Loucy (cell line): ENCODE data around the gene MYO1D.

Experiments used
- H2AFZ ChIP-seq: fragments of 200-600 bp; sonication (generic); 2 replicates; pipeline ENCODE4 v1.6.0; 2016; ENCODE audit warnings: antibody characterized with exemption, mild to moderate bottlenecking, low read length, moderate library complexity
- H3F3A ChIP-seq: fragments of 200-600 bp; 2 replicates; pipeline ENCODE4 v1.6.0; 2016; ENCODE audit warnings: antibody characterized with exemption, low read depth, mild to moderate bottlenecking
- H3K27me3 ChIP-seq: fragments of 200-600 bp; sonication (generic); 2 replicates; pipeline ENCODE4 v1.6.1; 2014; ENCODE audit warnings: low read length, mild to moderate bottlenecking; ENCODE audit not compliant: insufficient read depth, poor library complexity, severe bottlenecking
- H3K36me3 ChIP-seq: fragments of 200-600 bp; sonication (generic); 2 replicates; pipeline ENCODE4 v1.6.1; 2016; ENCODE audit warnings: low read length; ENCODE audit not compliant: insufficient read depth
- H3K4me1 ChIP-seq: fragments of 200-600 bp; sonication (generic); 2 replicates; pipeline ENCODE4 v1.5.1; 2014; ENCODE audit warnings: low read length, mild to moderate bottlenecking; ENCODE audit not compliant: insufficient read depth, poor library complexity, severe bottlenecking
- H3K4me2 ChIP-seq: fragments of 200-600 bp; sonication (generic); 2 replicates; pipeline ENCODE4 v1.6.0; 2014; ENCODE audit warnings: antibody characterized with exemption, low read length, low read depth, mild to moderate bottlenecking; ENCODE audit not compliant: poor library complexity, severe bottlenecking
- H3K4me3 ChIP-seq: fragments of 200-600 bp; sonication (generic); 2 replicates; pipeline ENCODE4 v1.5.1; 2014; ENCODE audit warnings: low read length, mild to moderate bottlenecking, mixed read lengths; ENCODE audit not compliant: poor library complexity, severe bottlenecking
- H3K79me2 ChIP-seq: fragments of 200-600 bp; sonication (generic); 2 replicates; pipeline ENCODE4 v1.6.1; 2014; ENCODE audit warnings: low read length; ENCODE audit not compliant: insufficient read depth
- H3K9ac ChIP-seq: fragments of 200-600 bp; sonication (generic); 2 replicates; pipeline ENCODE4 v1.6.0; 2014; ENCODE audit warnings: mild to moderate bottlenecking, low read depth, low read length, moderate library complexity; ENCODE audit not compliant: poor library complexity, severe bottlenecking
- H3K9me2 ChIP-seq: fragments of 200-600 bp; sonication (generic); replicated peaks from 2 replicates; pipeline ENCODE4 v1.6.1; 2016; ENCODE audit warnings: low read depth, low read length, mixed read lengths
- H3K9me3 ChIP-seq: fragments of 200-600 bp; sonication (generic); 2 replicates; pipeline ENCODE4 v1.6.1; 2014; ENCODE audit warnings: mild to moderate bottlenecking, antibody characterized with exemption, low read length, low read depth; ENCODE audit not compliant: insufficient read depth
- H4K20me1 ChIP-seq: fragments of 200-600 bp; sonication (generic); 2 replicates; pipeline ENCODE4 v1.6.0; 2014; ENCODE audit warnings: antibody characterized with exemption, low read length, mild to moderate bottlenecking; ENCODE audit not compliant: insufficient read depth, poor library complexity, severe bottlenecking
- EZH2phosphoT487 ChIP-seq: fragments of 200-600 bp; IDR thresholded peaks from 2 replicates; pipeline ENCODE4 v1.6.1; 2018; ENCODE audit warnings: antibody characterized with exemption, mild to moderate bottlenecking, moderate library complexity, borderline replicate concordance
- TF ChIP-seq, protein P1 (sequence below): fragments of 200-600 bp; sonication (generic); conservative IDR thresholded peaks from 2 replicates; pipeline ENCODE4 v1.5.1; 2014; ENCODE audit warnings: mild to moderate bottlenecking, antibody characterized with exemption, low read length

Gene MYO1D

DNA sequence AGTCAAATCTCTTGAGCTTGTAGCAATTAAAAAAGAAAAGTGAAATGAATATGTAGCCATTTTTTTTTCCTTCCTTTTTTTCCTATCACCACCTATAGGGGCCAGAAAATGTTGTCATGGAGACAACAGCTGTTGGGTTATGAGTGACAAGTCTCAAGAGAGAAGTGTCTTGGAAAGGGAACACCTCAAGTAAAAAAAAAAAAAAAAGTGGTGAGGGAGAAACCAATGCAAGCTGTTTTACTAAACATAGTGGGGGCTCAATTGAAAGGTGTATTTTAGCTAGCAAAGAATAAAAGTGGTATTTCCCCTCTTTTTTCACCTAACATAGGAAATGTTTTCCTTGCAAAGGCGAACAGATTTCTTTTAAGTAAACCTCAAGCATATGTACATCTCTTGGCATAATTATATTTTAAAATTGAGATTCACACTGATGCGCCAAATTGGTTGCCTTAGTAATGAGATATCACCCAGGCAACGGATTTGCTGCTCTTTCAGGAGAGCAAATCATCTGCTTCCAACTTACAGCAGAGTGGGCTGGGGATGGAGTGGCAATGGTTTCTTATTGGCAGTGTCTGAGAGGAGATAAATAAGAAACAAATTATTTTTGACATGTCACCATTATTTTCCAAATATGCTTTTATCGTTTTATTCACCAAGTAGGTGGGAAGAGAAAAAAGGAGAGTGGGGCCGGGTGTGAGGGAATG is 183.6 kb downstream of the MYO1D start:
- Histone ChIP-seq H3K4me2 (no peak overlapping the region), H3K27me3 (no peaks in the 10 kb centered on the region), H3K9me2 (no peaks in the 10 kb centered on the region), H3K36me3 (no peaks in the 10 kb centered on the region), H3F3A (no peaks in the 10 kb centered on the region), H3K4me1 (no peaks in the 10 kb centered on the region), H3K79me2 (no peaks in the 10 kb centered on the region), H2AFZ (no peak overlapping the region), H4K20me1 (no peaks in the 10 kb centered on the region), H3K4me3 (no peak overlapping the region), H3K9ac (no peak overlapping the region), H3K9me3 (no peaks in the 10 kb centered on the region)
- TF ChIP-seq EZH2phosphoT487: no peak
- TF ChIP-seq, protein P1, sequence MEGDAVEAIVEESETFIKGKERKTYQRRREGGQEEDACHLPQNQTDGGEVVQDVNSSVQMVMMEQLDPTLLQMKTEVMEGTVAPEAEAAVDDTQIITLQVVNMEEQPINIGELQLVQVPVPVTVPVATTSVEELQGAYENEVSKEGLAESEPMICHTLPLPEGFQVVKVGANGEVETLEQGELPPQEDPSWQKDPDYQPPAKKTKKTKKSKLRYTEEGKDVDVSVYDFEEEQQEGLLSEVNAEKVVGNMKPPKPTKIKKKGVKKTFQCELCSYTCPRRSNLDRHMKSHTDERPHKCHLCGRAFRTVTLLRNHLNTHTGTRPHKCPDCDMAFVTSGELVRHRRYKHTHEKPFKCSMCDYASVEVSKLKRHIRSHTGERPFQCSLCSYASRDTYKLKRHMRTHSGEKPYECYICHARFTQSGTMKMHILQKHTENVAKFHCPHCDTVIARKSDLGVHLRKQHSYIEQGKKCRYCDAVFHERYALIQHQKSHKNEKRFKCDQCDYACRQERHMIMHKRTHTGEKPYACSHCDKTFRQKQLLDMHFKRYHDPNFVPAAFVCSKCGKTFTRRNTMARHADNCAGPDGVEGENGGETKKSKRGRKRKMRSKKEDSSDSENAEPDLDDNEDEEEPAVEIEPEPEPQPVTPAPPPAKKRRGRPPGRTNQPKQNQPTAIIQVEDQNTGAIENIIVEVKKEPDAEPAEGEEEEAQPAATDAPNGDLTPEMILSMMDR: no peak

DNA sequence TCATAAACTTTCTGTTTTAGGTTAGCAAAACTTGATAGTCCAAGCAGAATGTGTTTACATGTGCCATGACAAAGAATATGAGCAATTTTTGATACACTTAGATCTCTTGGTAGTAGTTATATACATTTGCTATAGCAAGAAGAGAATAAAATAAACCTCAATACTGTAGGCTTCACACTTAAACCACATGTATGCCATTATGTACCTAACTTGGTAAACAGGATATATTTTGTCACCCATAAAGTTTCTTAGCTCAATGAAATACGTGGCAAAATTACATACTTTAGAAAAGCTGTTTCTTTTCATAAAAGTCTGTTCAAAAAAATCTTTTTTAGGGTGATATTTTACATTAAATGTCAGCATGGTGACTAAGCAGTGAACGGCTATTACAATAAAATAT is 184.7 kb downstream of the MYO1D start:
- Histone ChIP-seq H4K20me1 (no peaks in the 10 kb centered on the region), H3K36me3 (no peaks in the 10 kb centered on the region), H3K4me2 (no peak overlapping the region), H3K9me2 (no peaks in the 10 kb centered on the region), H3K4me1 (no peaks in the 10 kb centered on the region), H3K27me3 (no peaks in the 10 kb centered on the region), H3K79me2 (no peaks in the 10 kb centered on the region), H3K9ac (no peak overlapping the region), H3K4me3 (no peak overlapping the region), H2AFZ (no peak overlapping the region), H3K9me3 (no peaks in the 10 kb centered on the region), H3F3A (no peaks in the 10 kb centered on the region)
- TF ChIP-seq, protein P1: no peak
- no peak for TF ChIP-seq EZH2phosphoT487

- no peaks in the 10 kb centered on the region for H3K9me3 ChIP-seq
- H3K9ac ChIP-seq: no peak overlapping the region
- H3K79me2 ChIP-seq: no peaks in the 10 kb centered on the region
- H3K36me3 ChIP-seq: no peaks in the 10 kb centered on the region
- H3F3A ChIP-seq: no peaks in the 10 kb centered on the region
- H2AFZ ChIP-seq: no peak overlapping the region
- H3K9me2 ChIP-seq: no peaks in the 10 kb centered on the region
- H3K4me2 ChIP-seq: no peak overlapping the region
- no peaks in the 10 kb centered on the region for H3K4me1 ChIP-seq
- no peak overlapping the region for H3K4me3 ChIP-seq
- no peaks in the 10 kb centered on the region for H4K20me1 ChIP-seq
- H3K27me3 ChIP-seq: no peaks in the 10 kb centered on the region
- TF ChIP-seq, protein P1: no peak
- no peak for TF ChIP-seq EZH2phosphoT487
Observed at GRCh38 chr17:32689348-32689747, 187.6 kb downstream of the MYO1D start.
